HFF-Myc (cell line): ENCODE measurements around the gene PLEKHN1.

Source experiments
- DNase-seq: peaks from one replicate; pipeline ENCODE4 v3.0.0-alpha.2; 2011; ENCODE audit warnings: low read depth; ENCODE audit errors: extremely low read depth
- H3K4me3 ChIP-seq: replicated peaks from 2 replicates; pipeline ENCODE4 v1.5.1; 2011; ENCODE audit warnings: low read depth, mild to moderate bottlenecking, control low read depth, low read length
- CTCF ChIP-seq: IDR thresholded peaks from 2 replicates; pipeline ENCODE4 v1.5.1; 2012; ENCODE audit warnings: mild to moderate bottlenecking, low read depth, low read length, control low read depth; ENCODE audit errors: missing control alignments

Gene PLEKHN1

GRCh38 chr1:920521-920920 is 45.8 kb upstream of the PLEKHN1 start:
- no peak overlapping the region for H3K4me3 ChIP-seq
- DNase-seq, result no peak
- no peak for TF ChIP-seq CTCF

- TF ChIP-seq CTCF, result peak; percentile 60
- H3K4me3 ChIP-seq, result no peak overlapping the region
- DNase-seq, result no peak
Observed at GRCh38 chr1:921011-921837, 45.1 kb upstream of the PLEKHN1 start.

- H3K4me3 ChIP-seq, result peak within 1 kb of the TSS; percentile 30
- no peak for DNase-seq
- TF ChIP-seq CTCF, result no peak
Observed at GRCh38 chr1:923131-923990, 42.9 kb upstream of the PLEKHN1 start, which contains the start of gene SAMD11. TSS of gene SAMD11 (plus strand) at chr1:923923. CDS start at chr1:924432, 509 bp downstream.

GRCh38 chr1:923991-924655 is 42.2 kb upstream of the PLEKHN1 start:
- peak overlapping the region; percentile 30 for H3K4me3 ChIP-seq
- DNase-seq, result no peak
- no peak for TF ChIP-seq CTCF

- H3K4me3 ChIP-seq, result peak overlapping the region; percentile 30
- DNase-seq, result no peak
Observed at GRCh38 chr1:924656-925560, 41.4 kb upstream of the PLEKHN1 start.

More at GRCh38 chr1:924656-925560, 41.4 kb upstream of the PLEKHN1 start:
- TF ChIP-seq CTCF, result no peak
